NOMO-1 treated with DMSO at 0.1 percent for 48 hours (cell line): ENCODE results near the gene CCR4.
"Not testable (repeated sequence)": the region's sequence is repeated elsewhere in the genome, so short reads cannot be mapped to it uniquely, and the experiment has no call there.

Experiments used
- DNase-seq: peaks from one replicate; lab custom pipeline; 2025; ENCODE audit not compliant: unreplicated experiment; lab: John Stamatoyannopoulos, UW

Gene CCR4

DNA sequence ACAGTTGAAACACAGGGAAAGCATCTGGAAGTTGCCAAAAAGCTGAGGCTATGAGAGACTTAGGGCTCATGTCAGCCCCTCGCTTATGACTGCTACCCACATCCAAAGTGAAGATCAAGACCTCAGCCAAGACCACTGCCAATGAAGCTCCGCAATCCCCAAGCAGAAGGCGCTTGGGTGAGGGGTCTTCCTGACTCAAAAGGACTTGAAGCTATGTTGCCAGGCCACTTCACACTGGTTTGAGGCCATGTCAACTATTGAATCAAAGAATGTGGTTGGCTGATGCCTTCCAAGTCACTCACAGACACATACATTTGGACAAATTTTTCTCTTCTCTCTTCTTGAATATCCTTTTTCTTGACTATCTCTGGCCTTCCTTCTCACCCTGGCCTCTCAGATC, 928 bp upstream of the CCR4 start:
- DNase-seq, result no peak

DNA sequence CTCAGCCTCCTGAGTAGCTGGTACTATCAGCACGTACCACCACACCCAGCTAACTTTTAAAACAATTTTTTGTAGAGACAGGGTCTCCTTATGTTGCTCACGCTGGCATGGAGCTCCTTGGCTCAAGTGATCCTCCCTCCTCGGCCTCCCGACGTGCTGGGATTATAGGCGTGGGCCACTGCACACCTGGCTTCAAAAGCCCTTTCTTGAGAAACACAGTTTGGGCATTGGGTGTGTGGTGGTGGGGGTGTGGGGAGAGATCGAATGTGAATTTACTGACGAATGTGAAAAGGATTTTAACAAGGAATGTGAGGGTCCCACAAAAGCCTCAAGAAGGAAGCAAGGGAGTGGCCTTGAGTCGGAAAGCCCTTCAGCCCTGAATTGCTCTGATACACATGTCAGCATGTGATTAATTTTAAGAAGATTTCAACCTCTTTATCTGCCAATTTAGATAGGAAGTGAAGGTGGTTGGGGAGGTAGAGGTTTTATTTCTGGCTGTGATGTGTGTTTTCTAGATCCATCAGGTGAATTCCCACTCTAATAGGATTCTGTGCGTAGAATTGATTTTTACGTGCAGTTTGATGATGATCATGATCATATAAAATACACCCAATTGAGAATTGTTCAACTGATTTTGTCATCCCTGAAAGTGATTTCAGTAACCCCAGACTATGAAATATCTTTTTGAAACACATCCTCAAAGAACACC, 1.1 kb downstream of the CCR4 start:
- DNase-seq, result no peak

DNA sequence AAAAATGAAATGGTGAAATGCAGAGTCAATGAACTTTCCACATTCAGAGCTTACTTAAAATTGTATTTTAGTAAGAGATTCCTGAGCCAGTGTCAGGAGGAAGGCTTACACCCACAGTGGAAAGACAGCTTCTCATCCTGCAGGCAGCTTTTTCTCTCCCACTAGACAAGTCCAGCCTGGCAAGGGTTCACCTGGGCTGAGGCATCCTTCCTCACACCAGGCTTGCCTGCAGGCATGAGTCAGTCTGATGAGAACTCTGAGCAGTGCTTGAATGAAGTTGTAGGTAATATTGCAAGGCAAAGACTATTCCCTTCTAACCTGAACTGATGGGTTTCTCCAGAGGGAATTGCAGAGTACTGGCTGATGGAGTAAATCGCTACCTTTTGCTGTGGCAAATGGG, 3.1 kb downstream of the CCR4 start:
- DNase-seq, result no peak

DNA sequence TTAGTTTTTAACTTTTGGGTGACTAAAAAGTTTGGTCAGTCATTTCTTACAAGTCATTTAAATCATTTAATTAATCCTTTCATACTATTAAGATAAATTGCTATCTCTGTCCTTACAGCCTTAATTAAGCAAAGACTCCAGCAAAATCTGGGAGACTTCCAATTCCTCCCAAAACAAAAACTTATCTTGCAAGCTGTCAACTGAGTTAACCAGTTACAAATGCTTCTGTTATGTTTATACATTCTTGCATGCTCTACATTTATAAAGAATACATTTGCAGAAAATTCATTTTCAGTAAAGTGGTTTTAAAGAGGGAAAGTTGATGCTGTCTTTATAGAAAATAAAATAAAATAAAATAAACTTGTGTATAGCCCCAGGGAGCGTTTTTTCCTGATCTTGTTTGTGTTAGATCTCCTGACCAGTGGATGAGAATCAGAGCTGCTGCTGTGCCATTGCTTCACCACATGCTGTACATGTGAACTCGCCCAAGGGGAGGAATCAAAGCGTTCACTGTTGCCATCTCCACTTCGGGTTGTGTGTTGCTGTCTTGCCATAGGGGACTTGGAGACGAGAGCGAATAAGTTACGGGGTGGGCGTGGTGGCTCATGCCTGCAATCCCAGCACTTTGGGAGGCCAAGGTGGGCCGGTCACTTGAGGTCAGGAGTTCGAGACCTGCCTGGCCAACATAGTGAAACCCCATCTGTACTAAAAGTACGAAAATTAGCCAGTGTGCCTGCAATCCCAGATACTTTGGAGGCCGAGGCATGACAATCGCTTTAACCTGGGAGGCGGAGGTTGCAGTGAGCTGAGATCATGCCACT, 5.5 kb downstream of the CCR4 start:
- no peak for DNase-seq

DNA sequence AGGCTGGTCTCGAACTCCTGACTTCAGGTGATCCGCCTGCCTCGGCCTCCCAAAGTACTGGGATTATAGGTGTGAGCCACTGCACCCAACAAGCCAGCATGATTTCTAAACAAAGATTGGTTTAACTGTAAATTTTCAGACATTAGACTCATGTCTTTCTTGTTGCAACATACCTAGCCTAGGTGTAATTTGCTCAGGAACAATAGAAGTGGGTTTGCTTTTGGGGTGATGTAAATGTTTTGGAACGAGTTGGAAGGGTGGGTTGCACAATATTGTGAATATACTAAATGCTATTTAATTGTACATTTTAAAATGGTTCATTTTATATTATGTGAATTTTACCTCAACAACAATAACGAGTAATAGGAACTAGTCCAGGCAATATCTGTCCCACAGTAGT, 7.1 kb downstream of the CCR4 start:
- DNase-seq, result no peak

DNA sequence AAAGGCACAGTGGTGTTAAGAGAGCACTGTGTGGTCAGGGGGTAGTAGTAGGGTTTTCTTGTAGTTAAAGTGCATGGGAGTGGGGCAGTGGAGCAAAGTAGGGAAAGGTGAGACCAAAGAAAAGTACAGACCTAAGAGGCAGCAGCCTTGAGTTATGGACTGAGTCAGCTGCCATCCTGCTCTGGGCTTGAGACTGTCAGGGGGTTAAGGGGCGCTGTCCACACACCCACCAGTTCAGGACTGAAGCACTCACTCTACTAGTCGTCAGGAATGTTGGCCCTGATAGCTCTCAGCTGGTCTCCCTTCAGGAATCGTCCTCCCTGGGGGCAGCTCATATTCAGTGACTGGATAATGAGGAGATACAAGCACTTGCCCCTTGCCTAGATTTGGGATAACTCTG, 7.9 kb downstream of the CCR4 start:
- no peak for DNase-seq

DNA sequence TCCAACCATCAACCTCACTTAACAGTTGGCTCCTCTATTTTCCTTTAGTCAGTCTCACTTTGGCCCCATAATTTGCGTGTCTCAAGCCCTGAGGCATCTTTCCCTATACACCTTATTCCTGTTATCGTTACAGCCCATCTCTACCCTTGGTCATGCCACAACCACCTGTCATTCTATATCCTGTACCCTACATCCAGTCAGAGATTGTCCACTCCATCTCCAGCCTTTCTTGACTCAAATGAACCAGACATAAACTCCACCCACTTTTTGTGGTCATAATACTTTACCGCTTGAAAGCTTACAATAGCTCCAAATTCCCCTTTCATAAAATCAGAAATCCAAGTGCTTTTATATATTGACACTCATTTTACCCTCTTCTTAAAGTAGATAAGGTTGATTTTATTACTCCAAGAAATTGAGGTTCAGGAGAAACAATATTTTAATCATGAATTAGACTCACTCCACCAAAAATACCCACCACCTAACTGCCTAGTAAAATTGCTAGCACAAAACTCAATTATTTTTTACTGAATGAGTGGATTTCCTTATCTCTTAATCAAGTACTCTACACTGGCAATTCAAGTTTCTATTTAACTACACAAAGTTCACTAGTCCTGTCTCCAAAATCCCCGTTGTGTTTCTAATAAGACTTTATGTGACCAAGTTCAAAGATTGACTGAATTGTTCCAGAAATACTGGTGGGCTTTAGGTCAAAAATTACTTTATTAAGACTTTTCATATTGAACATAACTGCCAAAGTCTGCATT, 9.1 kb downstream of the CCR4 start:
- DNase-seq, result no peak

DNA sequence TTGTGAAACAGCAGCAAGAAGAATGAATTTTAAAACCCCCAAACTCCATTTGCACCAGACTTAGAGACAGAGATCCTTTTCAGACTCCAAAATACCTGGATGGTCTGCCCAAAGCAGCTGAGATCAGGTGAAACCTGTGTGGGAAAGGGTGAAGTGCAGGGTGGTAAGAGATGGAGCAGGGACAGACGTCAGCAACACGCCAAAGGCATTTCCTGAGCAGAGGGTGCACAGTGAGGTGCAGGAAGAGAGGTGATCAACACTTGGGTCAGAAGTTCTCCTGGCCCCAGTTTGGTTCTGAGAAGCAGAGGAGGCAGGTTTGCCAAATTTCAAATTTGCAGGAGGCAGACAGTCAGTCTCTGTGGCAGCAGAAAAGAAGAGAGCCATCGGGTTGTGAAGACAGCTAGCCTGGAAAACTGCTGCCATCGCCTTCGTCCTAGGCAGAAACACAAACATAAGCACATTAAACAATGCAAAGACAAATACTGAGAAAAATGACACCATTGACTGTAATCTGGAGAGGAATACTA, 9.8 kb downstream of the CCR4 start:
- no peak for DNase-seq

DNA sequence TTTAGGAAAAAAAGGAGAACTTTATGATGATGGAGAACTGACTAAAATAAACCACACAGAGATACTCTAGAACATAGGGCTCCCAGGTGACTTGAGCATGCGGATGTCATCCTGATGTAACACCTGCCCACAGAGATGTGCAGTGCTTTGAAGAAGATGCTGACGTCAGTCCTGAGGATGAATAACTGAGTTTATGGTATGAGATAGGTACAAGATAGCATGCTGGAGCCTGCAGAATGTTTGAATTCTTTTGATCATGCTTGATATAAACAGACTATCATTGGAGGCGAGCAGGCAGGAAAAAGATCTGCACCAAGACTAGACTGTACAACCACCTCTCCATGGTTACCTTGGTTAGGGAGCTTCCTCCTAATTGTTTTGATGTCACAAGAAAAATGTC, 12.4 kb downstream of the CCR4 start:
- DNase-seq, result no peak

DNA sequence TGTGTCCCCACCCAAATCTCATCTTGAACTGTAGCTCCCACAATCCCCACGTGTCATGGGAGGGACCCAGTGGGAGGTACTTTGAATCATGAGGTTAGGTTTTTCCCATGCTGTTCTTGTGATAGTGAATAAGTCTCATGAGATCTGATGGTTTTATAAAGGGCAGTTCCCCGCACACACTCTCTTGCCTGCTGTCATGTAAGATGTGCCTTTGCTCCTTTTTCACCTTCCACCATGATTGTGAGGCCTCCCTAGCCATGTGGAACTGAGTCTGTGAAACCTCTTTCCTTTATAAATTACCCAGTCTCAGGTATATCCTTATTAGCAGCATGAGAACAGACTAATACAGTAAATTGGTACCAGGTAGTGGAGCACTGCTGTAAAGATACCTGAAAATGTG, 13.3 kb downstream of the CCR4 start:
- not testable (repeated sequence) for DNase-seq

DNA sequence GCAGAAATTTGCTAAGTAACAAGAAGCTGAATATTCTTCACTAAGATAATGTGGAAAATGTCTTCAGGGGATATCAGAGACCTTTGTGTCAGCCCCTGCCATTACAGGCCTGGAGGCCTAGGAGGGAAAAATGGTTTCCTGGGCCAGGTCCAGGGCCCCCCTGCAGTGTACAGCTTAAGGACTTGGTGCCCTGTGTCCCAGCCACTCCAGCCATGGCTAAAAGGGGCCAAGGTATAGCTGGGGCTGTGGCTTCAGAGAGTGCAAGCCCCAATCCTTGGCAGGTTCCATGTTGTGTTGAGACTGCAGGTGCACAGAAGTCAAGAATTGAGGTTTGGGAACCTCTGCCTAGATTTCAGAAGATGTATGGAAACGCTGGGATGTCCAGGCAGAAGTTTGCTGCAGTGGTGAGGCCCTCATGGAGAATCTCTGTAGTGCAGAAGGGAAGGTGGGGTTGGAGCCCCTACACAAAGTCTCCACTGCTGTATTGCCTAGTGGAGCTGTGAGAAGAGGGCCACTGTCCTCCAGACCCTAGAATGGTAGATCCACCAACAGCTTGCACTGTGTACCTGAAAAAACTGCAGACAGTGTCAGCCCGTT, 14.3 kb downstream of the CCR4 start:
- DNase-seq, result not testable (repeated sequence)

DNA sequence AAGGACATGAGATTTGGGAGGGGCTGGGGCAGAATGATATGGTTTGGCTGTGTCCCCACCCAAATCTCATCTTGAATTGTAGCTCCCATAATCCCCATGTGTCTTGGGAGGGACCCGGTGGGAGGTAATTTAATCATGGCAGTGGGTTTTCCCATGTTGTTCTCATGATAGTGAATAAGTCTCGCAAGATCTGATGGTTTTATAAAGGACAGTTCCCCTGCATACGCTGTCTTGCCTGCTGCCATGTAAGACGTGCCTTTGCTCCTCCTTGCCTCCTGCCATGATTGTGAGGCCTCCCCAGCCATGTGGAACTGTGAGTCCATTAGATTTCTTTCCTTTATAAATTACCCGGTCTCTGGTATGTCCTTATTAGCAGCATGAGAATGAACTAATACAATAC, 15.2 kb downstream of the CCR4 start:
- not testable (repeated sequence) for DNase-seq

DNA sequence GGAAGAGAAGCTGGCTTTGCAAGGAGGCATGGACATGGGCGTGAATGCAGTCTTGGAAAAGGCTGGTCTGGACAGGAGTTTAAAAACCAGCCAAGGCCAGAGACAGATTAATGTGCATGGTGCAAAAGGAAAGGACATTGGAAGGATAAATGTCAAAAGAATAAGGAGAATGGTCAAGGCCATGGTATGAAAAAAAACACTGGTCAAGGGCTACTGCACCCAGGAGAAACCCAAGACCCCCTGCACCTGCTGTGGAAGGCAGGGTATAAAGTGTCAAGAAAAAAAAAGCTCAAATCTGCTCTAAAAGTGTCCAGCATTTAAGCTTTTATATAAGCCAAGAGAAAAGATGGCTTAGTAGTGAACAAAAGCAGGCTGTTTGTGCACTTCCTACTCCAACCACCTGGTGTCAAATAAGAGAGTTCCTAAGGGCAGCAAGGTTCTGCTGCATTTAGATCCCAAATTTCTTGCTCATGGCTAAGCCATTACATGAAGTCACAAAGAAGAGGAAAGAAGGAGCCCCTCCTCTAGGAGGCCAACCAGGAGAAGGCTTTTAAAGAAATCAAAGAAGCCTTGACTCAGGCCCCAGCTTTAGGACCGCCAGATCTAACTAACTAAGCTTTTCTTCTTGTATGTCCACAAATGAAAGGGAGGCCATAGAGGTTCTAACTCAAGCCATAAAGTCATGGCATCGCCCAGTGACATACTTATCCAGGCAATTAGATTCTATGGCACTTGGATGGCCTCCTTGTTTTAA, 16.9 kb downstream of the CCR4 start:
- DNase-seq, result no peak

DNA sequence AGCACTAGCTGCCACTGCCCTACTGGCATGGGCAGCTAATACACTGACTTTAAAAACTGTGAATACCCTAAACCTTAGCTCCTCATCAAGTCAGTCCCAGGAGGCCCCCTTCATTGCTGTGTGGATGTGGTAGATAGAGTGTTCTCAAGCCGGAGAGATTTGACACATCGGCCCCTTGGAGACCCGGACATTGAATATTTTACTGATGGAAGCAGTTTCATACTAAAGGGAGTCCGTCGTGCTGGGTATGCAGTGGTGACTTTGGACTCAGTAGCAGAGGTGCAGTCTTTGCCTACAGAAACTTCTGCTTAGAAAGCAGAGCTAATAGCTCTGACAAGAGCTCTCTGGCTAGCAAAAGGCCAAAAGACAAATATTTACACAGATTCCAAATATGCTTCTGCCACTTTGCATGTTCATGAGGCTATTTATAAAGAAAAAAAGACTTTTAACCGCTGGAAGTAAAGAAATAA, 17.5 kb downstream of the CCR4 start:
- no peak for DNase-seq

DNA sequence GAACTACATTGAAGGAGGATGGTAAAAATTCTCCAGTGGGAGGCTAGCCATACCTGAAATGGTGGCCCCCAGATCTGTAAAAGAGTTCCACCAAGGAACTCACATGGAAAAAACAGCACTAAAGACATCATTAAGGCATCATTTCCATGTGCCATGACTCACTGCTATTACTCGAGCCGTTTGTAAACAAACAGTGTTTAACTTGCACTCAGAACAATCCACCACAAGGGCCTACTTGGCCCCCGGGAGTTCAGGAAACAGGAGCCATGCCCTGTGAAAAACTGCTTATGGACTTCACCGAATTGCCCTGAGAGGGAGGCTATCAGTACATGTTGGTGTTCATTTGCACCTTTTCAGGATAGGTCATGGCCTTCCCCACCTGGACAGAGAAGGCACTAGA, 18.2 kb downstream of the CCR4 start:
- DNase-seq, result no peak

DNA sequence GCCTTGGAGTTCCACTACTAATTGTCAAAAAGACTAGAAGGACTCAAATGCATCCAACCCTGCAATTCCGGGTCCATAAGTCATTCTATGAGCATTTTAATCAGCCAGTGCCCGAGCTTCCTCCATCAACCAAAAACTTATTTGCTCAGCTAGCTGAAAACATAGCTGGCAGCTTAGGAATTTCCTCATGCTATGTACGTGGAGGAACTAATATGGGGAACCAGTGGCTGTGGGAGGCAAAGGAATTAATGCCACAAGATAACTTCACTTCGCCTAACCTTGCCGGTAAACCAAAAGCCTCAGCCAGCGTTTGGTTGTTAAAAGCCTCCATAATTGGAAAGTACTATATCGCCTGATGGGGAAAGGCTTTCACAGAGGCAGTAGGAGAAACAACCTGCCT, 19.8 kb downstream of the CCR4 start:
- DNase-seq, result not testable (repeated sequence)

DNA sequence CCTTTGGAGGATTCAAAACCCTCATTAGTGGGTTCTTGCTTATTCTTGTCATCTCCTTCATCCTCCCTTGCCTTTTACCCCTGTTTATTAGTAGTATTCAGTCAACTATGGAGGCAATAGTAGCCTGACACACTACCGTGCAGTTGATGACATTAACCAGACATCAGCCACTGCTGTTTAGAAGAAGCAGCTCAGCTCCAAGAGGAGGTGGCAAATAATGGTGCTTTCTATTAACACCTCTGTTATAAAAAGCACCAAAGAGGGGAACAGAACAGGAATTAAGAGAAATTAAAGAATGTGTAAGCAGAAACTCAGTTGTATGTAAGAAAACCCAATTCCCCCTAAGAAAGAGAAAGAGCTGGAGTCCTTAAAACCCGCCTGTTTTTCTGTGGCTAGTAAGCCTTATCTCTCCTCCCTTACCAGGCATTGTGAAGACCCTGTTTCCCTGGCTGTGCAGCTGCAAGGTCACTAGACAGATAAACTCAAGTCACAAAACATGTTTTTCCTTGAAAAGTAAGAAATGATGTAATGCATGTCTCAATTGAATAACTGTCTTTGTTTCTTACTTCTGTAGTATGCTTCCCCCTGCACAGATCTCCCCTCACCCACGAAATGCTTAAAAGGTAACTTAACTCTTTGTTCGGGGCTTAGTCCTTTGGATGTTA, 21.2 kb downstream of the CCR4 start:
- no peak for DNase-seq

DNA sequence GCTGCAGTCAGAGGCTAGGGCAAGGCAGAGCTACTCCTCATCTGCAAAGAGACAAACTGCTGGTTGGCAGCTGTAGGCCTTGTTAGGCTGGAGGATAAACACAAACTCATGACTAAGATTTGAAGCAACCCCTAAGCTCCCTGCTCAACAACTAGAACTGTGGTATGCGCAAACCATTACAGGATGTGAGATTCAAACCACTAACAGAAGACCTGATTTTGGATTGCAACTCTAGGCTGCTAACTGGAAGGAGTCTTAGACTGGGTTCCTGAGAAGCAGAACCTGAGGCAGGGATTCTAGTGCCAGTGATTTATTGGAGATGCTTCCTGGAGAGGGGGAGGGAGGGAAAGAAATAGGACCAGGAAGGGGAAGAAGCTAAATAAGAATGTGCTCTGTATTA, 22.5 kb downstream of the CCR4 start:
- DNase-seq, result no peak

DNA sequence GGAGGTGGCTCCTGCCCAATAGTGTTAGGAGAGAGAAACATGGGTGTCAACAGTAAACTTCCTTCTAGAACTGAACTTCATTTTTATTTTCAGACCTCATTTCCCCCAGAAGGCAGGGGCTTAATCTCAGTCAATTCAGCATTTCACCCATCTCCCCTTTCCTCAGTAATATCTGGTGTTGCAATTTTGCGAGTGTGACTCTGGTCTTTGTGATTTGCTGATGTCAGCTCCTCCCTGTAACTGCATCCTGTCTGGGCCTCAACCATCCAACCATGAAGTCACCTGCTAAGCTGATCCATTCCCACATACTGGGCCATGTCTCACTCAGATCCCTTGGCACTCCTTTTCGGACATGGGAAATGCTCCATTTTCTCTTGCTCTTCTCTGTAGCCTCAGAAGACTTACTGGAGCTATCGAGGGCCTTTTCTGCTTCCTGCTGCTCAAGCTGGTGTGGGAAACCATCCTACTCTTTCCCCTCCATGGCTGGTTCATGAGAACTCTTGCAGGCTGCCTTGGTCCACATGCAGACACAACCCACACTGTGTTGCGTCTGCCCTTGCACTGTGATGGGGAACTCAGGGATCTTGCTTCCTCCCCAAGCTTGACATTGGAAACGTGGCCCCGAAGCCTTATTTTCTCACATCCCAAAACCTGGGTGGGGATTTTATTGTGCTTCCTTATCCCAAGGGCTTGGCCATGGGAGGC, 24.6 kb downstream of the CCR4 start:
- no peak for DNase-seq
